Prostate gland (tissue), 1 donor: ENCODE measurements around the gene PCLO.

Source experiments
- POLR2A ChIP-seq: fragments of 450-650 bp; IDR thresholded peaks from one replicate; pipeline ENCODE4 v1.6.1; 2016; ENCODE audit warnings: antibody characterized with exemption, mild to moderate bottlenecking
- POLR2AphosphoS5 ChIP-seq: sonication (generic); formaldehyde crosslinking; IDR thresholded peaks from one replicate; pipeline ENCODE4 v1.6.1; 2017; ENCODE audit warnings: antibody characterized with exemption

DNA sequence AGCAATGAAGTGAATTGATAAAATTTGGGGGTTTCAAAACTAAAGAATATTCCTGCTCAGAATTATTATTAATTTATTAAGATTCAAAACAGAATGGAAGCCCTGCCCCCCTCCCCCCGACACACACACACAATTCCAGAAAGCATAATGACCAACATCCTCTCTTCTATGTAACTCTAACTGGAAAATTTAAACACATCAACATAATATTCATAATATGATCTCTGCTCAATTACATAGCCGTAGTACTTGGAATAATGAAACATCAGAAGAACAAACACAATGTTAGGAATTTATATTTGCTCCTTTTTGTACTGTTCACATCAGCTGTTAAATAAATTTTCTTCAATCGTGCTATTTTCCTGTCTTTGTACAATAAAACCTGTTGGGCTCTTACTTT lies 20.8 kb downstream of the PCLO start:
- no peak for TF ChIP-seq POLR2A
- TF ChIP-seq POLR2AphosphoS5: no peak
